Naive thymus-derived CD8-positive, alpha-beta T cell (primary cell): ENCODE measurements around the gene RPS25. TPM values are rescaled to one million over a fixed set of nuclear protein-coding genes. Genes with fewer than 3 reads are reported as not detected.
"Not testable (repeated sequence)": the region's sequence is repeated elsewhere in the genome, so short reads cannot be mapped to it uniquely, and the experiment has no call there.

Experiments used
- ATAC-seq, 2 donors: fragments of 150-1000 bp; cut with Tn5 transposase in 1 of 2; sonication (Bioruptor Pico), chemical (Tn5 transposase) in 1 of 2; 1 replicate in 1 of 2; 2 replicates in 1 of 2; pipeline ENCODE4 v1.10.0; 2021; ENCODE audit warnings: mild to moderate bottlenecking in 2 of 2, moderate library complexity in 2 of 2
- POLR2A ChIA-PET: fragments of 350-600 bp; sonication (Branson Sonifier 250); formaldehyde crosslinking; loops from one replicate; lab custom pipeline; 2021; ENCODE audit warnings: antibody characterized with exemption; lab: Charles Lee
- DNase-seq, 10 donors: peaks; one replicate each; pipeline versions ENCODE4 v3.0.0 to v3.0.0-alpha.2; 2020 to 2022
- H3K27ac Mint-ChIP-seq, 10 donors: one replicate each; pipeline ENCODE4 v1.8.0; 2020 to 2022; ENCODE audit warnings: mild to moderate bottlenecking in 10 of 10, mixed read lengths in 10 of 10, moderate library complexity in 4 of 10, inconsistent platforms in 1 of 10
- H3K27me3 Mint-ChIP-seq, 5 donors: one replicate each; pipeline ENCODE4 v1.8.0; 2021 to 2022; ENCODE audit warnings: mixed read lengths in 5 of 5
- H3K36me3 Mint-ChIP-seq, 3 donors: one replicate each; pipeline ENCODE4 v1.8.0; 2020 to 2022; ENCODE audit warnings: mixed read lengths in 3 of 3, mild to moderate bottlenecking in 2 of 3, inconsistent platforms in 1 of 3
- H3K4me1 Mint-ChIP-seq, 4 donors: one replicate each; pipeline ENCODE4 v1.8.0; 2021 to 2022; ENCODE audit warnings: mixed read lengths in 4 of 4
- H3K4me3 Mint-ChIP-seq, 10 donors: one replicate each; pipeline ENCODE4 v1.8.0; 2020 to 2022; ENCODE audit warnings: mild to moderate bottlenecking in 10 of 10, mixed read lengths in 10 of 10, moderate library complexity in 6 of 10, inconsistent platforms in 1 of 10
- H3K9me3 Mint-ChIP-seq, 9 donors: one replicate each; pipeline ENCODE4 v1.8.0; 2020 to 2022; ENCODE audit warnings: mixed read lengths in 9 of 9, mild to moderate bottlenecking in 3 of 9, inconsistent platforms in 1 of 9, moderate library complexity in 1 of 9
- polyA plus RNA-seq, 3 donors: library from polyadenylated mRNA; unstranded; fragments of 300-500 nt; fragmentation: Illumina TruSeq; gene quantifications; one replicate each; pipeline ENCODE4 v1.2.3, GENCODE V29; 2021
- total RNA-seq, 8 experiments: library from RNA in 2 of 8; stranded (reverse) in 2 of 8; gene quantifications; one replicate each; pipeline ENCODE4 v1.2.3 and lab custom pipeline; 2021 to 2026

Gene RPS25
- total and polyA plus RNA-seq, 5 experiments from 2014 or later, result 2,469 to 6,742 (median 5,252) TPM

DNA sequence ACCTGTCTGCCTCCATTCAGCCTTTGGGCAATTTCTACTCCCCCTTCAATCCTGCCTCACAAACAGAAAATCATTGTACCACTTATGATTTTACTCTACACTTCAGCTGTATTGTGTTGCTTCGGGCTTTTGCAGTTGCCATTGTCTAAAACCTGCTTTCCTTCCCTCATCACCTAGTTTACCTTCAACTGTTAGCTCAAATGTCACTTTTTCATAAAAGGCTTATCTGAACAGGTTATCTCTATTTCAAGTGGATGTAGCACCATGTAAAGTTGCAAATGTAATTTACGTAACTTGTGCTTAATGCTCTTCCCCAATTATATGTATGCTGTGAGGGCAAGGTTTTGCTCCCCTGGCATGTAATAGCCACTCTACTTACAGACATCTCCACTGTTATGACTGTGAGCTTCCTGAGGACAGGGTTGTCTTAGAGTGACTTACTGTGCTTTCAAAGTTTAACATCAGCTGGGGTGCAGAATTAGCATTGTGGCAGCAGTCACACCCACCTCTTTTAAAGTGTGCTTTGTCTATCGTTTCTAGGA, 5.4 kb downstream of the RPS25 start:
- Mint-ChIP-seq H3K4me1 (peaks cover 13 to 34% (median 30%) of the 10 kb centered on the region in 4 donors), H3K27me3 (no peaks in the 10 kb centered on the region), H3K4me3 (no peak overlapping the region), H3K27ac (peak overlapping the region in 6 of 10 donors; percentile 34 to 83 (median 62)), H3K36me3 (peaks cover 0 to 85% (median 23%) of the 10 kb centered on the region in 3 donors), H3K9me3 (no peaks in the 10 kb centered on the region)
- DNase-seq (no peak), ATAC-seq (no peak)
- POLR2A ChIA-PET, result interaction anchor here (0.9 to 1.2 kb wide), 2 partner anchors 38 to 55 kb away, joined by 3 read pairs; partner anchors contain the start of gene VPS11

DNA sequence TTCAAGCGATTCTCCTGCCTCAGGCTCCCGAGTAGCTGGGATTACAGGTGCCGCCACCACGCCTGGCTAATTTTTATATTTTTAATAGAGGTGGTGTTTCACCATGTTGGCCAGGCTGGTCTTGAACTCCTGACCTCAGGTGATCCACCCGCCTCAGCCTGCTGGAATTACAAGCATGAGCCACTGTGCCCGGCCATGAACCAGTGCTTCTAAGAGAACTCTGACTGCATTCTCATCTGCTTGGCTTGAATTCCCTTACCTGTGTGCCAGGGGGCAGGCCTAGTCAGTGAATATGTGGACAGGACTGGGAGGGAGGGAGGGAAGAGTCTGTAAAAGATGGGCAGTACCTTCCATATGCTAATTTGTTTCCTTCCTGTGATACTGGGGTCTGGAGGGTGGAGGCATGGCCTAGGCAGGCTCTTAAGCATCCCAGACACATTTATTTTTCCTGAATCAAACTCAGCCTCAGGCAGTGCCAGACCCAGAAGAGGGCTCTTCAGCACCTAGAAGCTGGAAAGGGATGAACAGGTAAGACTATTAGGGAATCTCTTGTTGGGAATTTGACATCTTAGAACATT, 6.6 kb downstream of the RPS25 start:
- Mint-ChIP-seq H3K4me3 (no peak overlapping the region), H3K36me3 (peaks cover 0 to 89% (median 24%) of the 10 kb centered on the region in 3 donors), H3K9me3 (no peaks in the 10 kb centered on the region), H3K27me3 (no peaks in the 10 kb centered on the region), H3K27ac (peak overlapping the region in 3 of 10 donors; percentile 33 to 66 (median 40)), H3K4me1 (peaks cover 11 to 27% (median 21%) of the 10 kb centered on the region in 4 donors)
- POLR2A ChIA-PET, result no interaction called here
- no peak for ATAC-seq
- DNase-seq, result no peak

- Mint-ChIP-seq H3K4me3 (no peak overlapping the region), H3K27ac (peak overlapping the region in 1 of 10 donors; percentile 22), H3K27me3 (no peaks in the 10 kb centered on the region), H3K9me3 (no peaks in the 10 kb centered on the region), H3K36me3 (peaks cover 0 to 86% (median 7%) of the 10 kb centered on the region in 3 donors), H3K4me1 (peaks cover 0 to 4% (median 2%) of the 10 kb centered on the region in 4 donors)
- ATAC-seq, result no peak
- POLR2A ChIA-PET, result no interaction called here
- no peak for DNase-seq
Observed at GRCh38 chr11:119006656-119007055, 11.5 kb downstream of the RPS25 start.

DNA sequence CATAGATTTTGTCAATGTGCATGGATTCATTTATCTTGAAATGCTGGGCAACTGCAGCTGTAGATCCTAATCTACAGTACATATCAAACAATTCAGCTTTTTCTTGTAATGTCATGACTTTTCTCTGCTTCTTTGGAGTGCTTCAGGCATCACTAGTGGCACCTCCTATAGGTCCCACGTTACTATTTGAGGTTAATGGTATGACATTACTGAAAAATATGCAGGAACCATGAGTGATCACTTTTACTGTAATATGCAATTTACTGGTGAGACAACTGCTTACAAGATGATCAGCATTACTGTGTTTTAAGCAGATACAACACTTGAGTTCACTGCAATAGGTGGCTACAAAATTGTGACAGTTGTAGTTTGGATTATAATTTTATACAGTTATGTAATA, 17.2 kb downstream of the RPS25 start:
- Mint-ChIP-seq H3K27me3 (no peaks in the 10 kb centered on the region), H3K4me3 (peak overlapping the region in 4 of 10 donors; percentile 9 to 54 (median 50)), H3K9me3 (no peaks in the 10 kb centered on the region), H3K4me1 (peaks cover 11 to 49% (median 45%) of the 10 kb centered on the region in 4 donors), H3K27ac (peak overlapping the region in 2 of 10 donors; percentile 22 to 44), H3K36me3 (peaks cover 0 to 66% (median 9%) of the 10 kb centered on the region in 3 donors)
- ATAC-seq (no peak), DNase-seq (no peak)
- POLR2A ChIA-PET, result interaction anchor here (1.1 kb wide), 1 partner anchor 17 kb away, joined by 7 read pairs; the partner anchor contains the start of genes RPS25 and TRAPPC4

DNA sequence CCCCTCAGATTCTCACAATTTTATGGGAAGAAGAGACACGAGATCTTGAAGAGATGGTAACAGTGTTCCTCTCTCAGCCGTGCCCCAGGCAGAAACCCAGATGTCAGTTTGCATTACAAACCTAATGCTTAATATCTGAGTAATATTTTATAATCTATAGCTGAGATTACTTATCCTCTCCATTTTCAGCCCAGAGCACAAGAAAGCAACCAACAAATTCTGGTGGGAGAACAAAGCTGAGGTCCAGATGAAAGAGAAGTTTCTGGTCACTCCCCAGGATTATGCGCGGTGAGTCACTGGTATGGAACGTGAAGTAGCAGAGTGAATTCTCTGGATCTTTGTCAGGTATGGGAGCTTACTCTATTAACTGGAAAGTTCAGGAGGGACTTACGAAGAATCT, 19.3 kb downstream of the RPS25 start:
- H3K27ac Mint-ChIP-seq, result peak overlapping the region; percentile 89 to 99 (median 97)
- H3K4me1 Mint-ChIP-seq, result peaks cover 11 to 49% (median 46%) of the 10 kb centered on the region in 4 donors
- H3K27me3 Mint-ChIP-seq, result no peaks in the 10 kb centered on the region
- POLR2A ChIA-PET, result interaction anchor here (0.6 to 3.0 kb wide), 8 partner anchors 17 to 229 kb away, joined by 3 to 59 read pairs (median 8); partner anchors contain the start of genes RPS25, SLC37A4 and TRAPPC4
- no peaks in the 10 kb centered on the region for H3K9me3 Mint-ChIP-seq
- H3K36me3 Mint-ChIP-seq, result peaks cover 0 to 46% (median 8%) of the 10 kb centered on the region in 3 donors
- ATAC-seq (no peak), DNase-seq (no peak)
- peak overlapping the region; percentile 88 to 99 (median 98) for H3K4me3 Mint-ChIP-seq

GRCh38 chr11:118998388-118998717, 19.8 kb downstream of the RPS25 start:
- Mint-ChIP-seq H3K27ac (peak overlapping the region; percentile 89 to 99 (median 97)), H3K36me3 (peaks cover 0 to 41% (median 8%) of the 10 kb centered on the region in 3 donors), H3K4me1 (peaks cover 13 to 48% (median 45%) of the 10 kb centered on the region in 4 donors), H3K27me3 (no peaks in the 10 kb centered on the region), H3K9me3 (no peaks in the 10 kb centered on the region), H3K4me3 (peak overlapping the region; percentile 88 to 99 (median 98))
- ATAC-seq, result peak in 1 of 2 donors; percentile 39
- POLR2A ChIA-PET, result interaction anchor here (0.6 to 3.0 kb wide), 18 partner anchors 17 to 228 kb away, joined by 3 to 59 read pairs (median 5); partner anchors contain the start of genes DDX6, DPAGT1, HINFP and HMBS
- no peak for DNase-seq

- H3K27me3 Mint-ChIP-seq, result no peaks in the 10 kb centered on the region
- peak within 1 kb of the TSS; percentile 88 to 99 (median 98) for H3K4me3 Mint-ChIP-seq
Observed at GRCh38 chr11:118997627-118998387, 20.3 kb downstream of the RPS25 start, which contains the start of gene CENATAC. TSS of gene CENATAC (plus strand) at chr11:118998138. CDS start at chr11:118998198, 60 bp downstream.

DNA sequence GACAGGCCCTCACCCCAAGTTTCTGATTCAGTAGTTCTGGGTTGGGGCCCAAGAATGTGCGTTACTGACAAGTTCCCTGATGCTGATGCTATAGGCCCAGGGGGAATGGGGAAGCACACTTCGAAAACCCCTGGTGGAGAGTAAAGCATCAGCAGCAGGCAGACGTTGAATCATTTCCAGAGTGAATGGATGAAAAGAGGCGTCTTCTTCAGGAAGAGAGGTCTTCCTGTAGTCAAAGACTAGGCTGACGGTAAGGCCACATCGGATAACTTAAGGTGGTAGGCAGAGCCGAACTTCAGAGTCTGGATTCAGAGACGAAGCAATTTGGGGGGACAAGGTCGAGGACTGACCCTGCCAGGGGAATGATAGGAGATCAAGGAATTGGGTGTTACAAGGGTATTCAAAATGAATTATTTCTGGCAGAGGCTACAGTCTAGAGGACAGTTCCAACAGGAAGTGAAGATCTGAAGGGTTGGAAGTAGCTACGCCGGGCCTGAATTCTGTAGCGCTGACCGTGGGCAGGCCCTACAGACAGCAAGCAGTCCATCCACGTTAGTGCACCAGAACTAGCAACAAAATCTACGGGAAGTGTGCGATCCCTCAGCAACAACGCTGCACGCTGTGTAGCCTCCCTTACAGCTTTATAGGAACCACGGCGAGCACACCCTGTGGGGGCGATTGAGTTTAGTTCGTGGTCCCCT, 21.1 kb downstream of the RPS25 start:
- H3K27ac Mint-ChIP-seq, result peak overlapping the region; percentile 89 to 99 (median 97)
- H3K4me1 Mint-ChIP-seq, result peaks cover 13 to 48% (median 45%) of the 10 kb centered on the region in 4 donors
- H3K36me3 Mint-ChIP-seq, result peaks cover 0 to 28% (median 8%) of the 10 kb centered on the region in 3 donors
- H3K4me3 Mint-ChIP-seq, result peak overlapping the region; percentile 88 to 99 (median 98)
- DNase-seq (peak in 6 of 10 donors; percentile 9 to 30 (median 27)), ATAC-seq (peak; percentile 37 to 41)
- no peaks in the 10 kb centered on the region for H3K27me3 Mint-ChIP-seq
- H3K9me3 Mint-ChIP-seq, result no peaks in the 10 kb centered on the region
- POLR2A ChIA-PET, result interaction anchor here (0.7 to 3.0 kb wide), 27 partner anchors 18 to 561 kb away, joined by 3 to 59 read pairs (median 4); partner anchors contain the start of genes C2CD2L, DDX6, DPAGT1 and FOXR1

More at GRCh38 chr11:118997627-118998387, 20.3 kb downstream of the RPS25 start, which contains the start of gene CENATAC:
- peak; percentile 93 for ATAC-seq
- no peaks in the 10 kb centered on the region for H3K9me3 Mint-ChIP-seq
- peaks cover 13 to 48% (median 45%) of the 10 kb centered on the region in 4 donors for H3K4me1 Mint-ChIP-seq
- H3K36me3 Mint-ChIP-seq, result peaks cover 0 to 36% (median 8%) of the 10 kb centered on the region in 3 donors
- POLR2A ChIA-PET, result interaction anchor here (0.5 to 3.0 kb wide), 27 partner anchors 18 to 561 kb away, joined by 3 to 59 read pairs (median 4); partner anchors contain the start of genes DDX6, DPAGT1, FOXR1 and HINFP
- peak; percentile 90 to 96 (median 94) for DNase-seq
- H3K27ac Mint-ChIP-seq, result peak within 1 kb of the TSS; percentile 89 to 99 (median 97)

GRCh38 chr11:118991486-118992038, 26.6 kb downstream of the RPS25 start:
- ATAC-seq, H3K9me3 Mint-ChIP-seq, DNase-seq, H3K4me3 Mint-ChIP-seq, POLR2A ChIA-PET, H3K27ac Mint-ChIP-seq, H3K27me3 Mint-ChIP-seq, H3K4me1 Mint-ChIP-seq, H3K36me3 Mint-ChIP-seq: not testable (repeated sequence)

DNA sequence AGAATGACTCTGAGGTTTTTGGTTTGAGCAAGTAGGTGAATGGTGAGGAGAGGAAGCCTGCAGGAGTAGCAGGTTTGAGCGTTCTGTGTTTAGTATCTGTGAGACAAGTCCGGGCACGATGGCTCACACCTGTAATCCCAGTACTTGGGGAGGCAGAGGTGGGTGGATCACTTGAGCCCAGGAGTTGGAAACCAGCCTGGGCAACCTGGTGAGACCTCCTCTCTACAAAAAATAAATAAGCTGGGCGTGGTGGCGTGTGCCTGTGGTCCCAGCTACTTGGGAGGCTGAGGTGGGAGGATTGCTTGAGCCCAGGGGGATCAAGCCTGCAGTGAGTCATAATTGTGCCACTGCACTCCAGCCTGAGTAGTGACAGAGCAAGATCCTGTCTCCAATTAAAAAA, 29.9 kb downstream of the RPS25 start:
- no peaks in the 10 kb centered on the region for H3K27me3 Mint-ChIP-seq
- ATAC-seq (no peak), DNase-seq (no peak)
- H3K36me3 Mint-ChIP-seq, result peaks cover 0 to 3% (median 0%) of the 10 kb centered on the region in 3 donors
- no peak overlapping the region for H3K4me3 Mint-ChIP-seq
- POLR2A ChIA-PET, result no interaction called here
- H3K4me1 Mint-ChIP-seq, result peaks cover 0 to 2% (median 0%) of the 10 kb centered on the region in 4 donors
- peak overlapping the region in 2 of 10 donors; percentile 66 to 72 for H3K27ac Mint-ChIP-seq
- H3K9me3 Mint-ChIP-seq, result no peaks in the 10 kb centered on the region

DNA sequence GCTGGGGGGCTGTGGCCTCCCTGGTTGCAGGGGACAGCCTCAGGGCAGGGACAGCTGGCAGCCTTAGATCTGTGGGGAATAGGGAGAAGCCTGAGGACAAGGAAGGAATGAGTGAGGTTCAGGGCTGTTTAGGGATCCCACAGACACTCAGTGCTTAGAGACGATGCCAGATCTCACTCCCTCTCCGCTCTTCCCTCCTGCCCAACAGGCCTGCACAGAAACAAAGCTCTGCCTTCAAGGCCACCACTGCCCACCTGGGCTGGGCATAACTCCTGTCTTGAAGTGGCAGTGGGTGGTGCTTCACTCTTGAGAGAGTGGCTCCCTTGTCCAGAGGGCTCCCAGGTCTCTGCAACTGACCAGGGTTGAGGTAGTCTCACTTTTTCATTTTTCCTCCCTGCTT, 33.3 kb downstream of the RPS25 start:
- no peaks in the 10 kb centered on the region for H3K36me3 Mint-ChIP-seq
- H3K9me3 Mint-ChIP-seq, result no peaks in the 10 kb centered on the region
- H3K4me1 Mint-ChIP-seq, result peaks cover 0 to 2% (median 1%) of the 10 kb centered on the region in 4 donors
- ATAC-seq (no peak), DNase-seq (no peak)
- H3K4me3 Mint-ChIP-seq, result no peak overlapping the region
- H3K27ac Mint-ChIP-seq, result peak overlapping the region in 1 of 10 donors; percentile 50
- POLR2A ChIA-PET, result no interaction called here
- no peaks in the 10 kb centered on the region for H3K27me3 Mint-ChIP-seq
